HG02870 (cell line): ENCODE data around the gene OR5K3.

Source experiments
- ATAC-seq: cut with Tn5 transposase; IDR thresholded peaks from one replicate; pipeline ENCODE4 v1.9.1; 2021; ENCODE audit warnings: mild to moderate bottlenecking, moderate library complexity; ENCODE audit not compliant: unreplicated experiment

Gene OR5K3

DNA sequence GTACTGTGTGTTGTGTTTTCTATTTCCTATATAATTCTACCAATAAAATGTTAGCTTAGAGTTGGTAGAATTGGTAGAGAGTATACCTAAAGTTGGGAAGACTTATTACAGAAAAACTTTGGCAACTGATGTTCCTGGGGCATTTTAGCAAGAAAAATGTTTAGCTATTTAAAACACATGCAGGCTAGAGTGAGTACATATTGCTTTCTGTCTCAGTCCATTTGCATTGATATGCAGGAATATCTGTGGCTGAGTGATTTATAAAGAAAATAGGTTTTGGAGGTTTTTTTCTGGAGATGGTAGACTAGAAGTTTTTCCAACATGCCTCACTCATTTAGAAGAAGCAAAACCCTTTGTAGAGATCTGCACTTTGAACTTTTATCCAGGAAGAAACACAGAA, 42.1 kb downstream of the OR5K3 start:
- ATAC-seq, result no peak

DNA sequence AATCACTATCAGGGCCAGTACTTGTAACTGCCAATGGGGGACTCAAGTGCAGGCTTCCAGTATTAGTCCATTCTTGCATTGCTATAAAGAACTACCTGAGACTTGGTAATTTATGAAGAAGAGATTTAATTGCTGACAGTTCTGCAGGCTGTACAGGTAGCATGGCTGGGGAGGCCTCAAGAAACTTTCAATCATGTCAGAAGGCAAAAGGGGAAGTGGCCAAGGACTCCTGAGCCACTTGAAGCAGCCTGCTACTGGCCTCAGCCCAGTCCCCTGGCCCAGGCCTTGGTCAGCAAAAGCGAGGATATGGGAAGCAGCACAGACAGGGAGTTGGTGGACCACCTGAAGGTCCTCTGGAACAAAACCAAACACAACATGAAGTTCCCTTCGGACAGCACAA, 43.3 kb downstream of the OR5K3 start:
- no peak for ATAC-seq

DNA sequence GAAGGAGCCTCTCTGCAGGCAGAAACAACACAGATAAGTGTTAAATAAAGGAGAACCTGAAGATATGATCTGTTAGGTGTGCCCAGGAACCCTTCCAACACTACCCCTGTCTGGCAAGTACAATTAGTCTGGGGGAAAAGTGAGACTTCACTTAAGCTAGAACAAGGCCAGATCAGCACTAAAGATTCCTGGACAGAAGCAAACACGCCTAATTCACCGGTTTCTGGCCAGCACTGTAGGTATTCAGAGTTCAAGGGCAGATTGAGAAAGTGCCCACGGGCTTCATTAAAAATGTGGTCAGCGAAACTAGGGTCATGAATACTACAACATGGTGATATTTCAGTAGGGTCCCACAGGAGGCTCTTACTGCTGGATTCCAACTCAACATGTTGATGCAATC, 43.9 kb downstream of the OR5K3 start:
- no peak for ATAC-seq

DNA sequence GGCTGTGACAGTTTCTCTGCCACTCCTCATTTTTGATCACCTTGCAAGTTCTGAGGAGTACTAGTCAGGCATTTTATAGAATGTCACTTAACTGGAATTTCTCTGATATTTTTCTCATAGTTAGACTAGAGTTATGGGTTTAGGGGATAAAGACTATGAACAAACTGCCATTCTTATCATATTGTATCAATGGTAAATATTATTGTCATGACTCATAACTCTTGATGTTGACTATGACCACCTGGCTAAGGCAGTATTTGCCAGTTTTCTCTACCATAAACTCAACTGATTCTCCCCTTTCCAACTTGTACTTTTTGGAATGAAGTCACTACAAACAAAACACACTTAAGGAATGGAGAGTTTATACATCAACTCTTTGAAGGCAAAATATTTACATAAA, 49.8 kb downstream of the OR5K3 start:
- ATAC-seq, result no peak
